ENCODE measurements around the gene KCNG3.

The KCNG3 gene

DNA sequence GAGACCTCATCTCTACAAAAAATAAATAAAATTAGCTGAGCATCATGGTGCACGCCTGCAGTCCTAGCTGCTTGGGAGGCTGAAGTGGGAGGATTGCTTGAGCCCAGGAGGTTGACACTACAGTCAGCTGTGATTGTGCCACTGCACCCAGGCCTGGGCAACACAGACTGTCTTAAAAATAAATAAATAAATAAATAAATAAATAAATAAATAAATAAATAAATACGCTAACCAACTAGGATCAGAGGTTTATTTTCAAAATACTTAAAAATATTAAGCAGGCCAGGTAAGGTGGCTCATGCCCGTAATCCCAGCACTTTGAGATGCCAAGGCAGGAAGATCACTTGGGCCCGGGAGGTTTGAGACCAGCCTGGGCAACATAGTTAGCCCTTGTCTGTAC lies 63.6 kb downstream of the KCNG3 start:
- Histone ChIP-seq H3K9me3 (ENCODE audit: control insufficient read depth, insufficient read depth, low read length) (no peaks in the 10 kb centered on the region), H3K9me2 (replicated peaks; ENCODE audit: control insufficient read depth, low read length) (no peaks in the 10 kb centered on the region), H3K27me3 (ENCODE audit: control insufficient read depth, low read length) (peaks cover 14% of the 10 kb centered on the region), H3K27ac (ENCODE audit: low read depth, low read length) (no peak overlapping the region), H3K4me1 (ENCODE audit: control insufficient read depth, low read length) (no peaks in the 10 kb centered on the region), H4K20me1 (ENCODE audit: control insufficient read depth, insufficient read depth, low read depth, low read length) (no peaks in the 10 kb centered on the region), H3K79me2 (ENCODE audit: control insufficient read depth, low read length) (no peaks in the 10 kb centered on the region), H3K36me3 (ENCODE audit: control insufficient read depth, low read length) (no peaks in the 10 kb centered on the region), H3K4me3 (ENCODE audit: low read length) (no peak overlapping the region), H3F3A (ENCODE audit: control insufficient read depth, insufficient read depth) (no peaks in the 10 kb centered on the region), H3K4me2 (ENCODE audit: low read length) (no peak overlapping the region)
- TF ChIP-seq, protein P1, sequence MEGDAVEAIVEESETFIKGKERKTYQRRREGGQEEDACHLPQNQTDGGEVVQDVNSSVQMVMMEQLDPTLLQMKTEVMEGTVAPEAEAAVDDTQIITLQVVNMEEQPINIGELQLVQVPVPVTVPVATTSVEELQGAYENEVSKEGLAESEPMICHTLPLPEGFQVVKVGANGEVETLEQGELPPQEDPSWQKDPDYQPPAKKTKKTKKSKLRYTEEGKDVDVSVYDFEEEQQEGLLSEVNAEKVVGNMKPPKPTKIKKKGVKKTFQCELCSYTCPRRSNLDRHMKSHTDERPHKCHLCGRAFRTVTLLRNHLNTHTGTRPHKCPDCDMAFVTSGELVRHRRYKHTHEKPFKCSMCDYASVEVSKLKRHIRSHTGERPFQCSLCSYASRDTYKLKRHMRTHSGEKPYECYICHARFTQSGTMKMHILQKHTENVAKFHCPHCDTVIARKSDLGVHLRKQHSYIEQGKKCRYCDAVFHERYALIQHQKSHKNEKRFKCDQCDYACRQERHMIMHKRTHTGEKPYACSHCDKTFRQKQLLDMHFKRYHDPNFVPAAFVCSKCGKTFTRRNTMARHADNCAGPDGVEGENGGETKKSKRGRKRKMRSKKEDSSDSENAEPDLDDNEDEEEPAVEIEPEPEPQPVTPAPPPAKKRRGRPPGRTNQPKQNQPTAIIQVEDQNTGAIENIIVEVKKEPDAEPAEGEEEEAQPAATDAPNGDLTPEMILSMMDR (IDR thresholded peaks at IDR 0.05; ENCODE audit: low read depth, low read length, poor library complexity, severe bottlenecking): no peak
- TF ChIP-seq EZH2phosphoT487 (IDR thresholded peaks at IDR 0.05; ENCODE audit: borderline replicate concordance, low read length): no peak

DNA sequence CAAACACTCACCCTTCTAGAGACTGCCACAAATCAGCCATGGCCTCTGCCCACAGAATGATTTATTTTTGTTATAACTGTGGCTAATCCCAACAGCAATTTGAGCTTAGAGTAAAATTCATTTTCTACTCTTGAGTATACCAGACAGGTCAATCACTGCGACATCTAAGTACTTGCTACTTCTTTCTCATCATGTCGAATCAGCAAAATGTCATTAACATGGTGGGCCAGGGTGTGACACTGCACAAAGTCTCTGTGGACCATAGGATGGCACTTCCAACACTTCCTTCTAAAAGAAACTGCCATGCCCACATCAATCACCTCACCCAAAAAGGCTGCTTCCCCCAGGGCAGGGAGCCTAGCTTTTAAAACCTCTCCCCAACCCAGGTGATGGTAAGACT lies 64.4 kb downstream of the KCNG3 start:
- Histone ChIP-seq H3K79me2 (ENCODE audit: control insufficient read depth, low read length) (no peaks in the 10 kb centered on the region), H3K36me3 (ENCODE audit: control insufficient read depth, low read length) (no peaks in the 10 kb centered on the region), H3K9me3 (ENCODE audit: control insufficient read depth, insufficient read depth, low read length) (no peaks in the 10 kb centered on the region), H3K9me2 (replicated peaks; ENCODE audit: control insufficient read depth, low read length) (no peaks in the 10 kb centered on the region), H3K4me1 (ENCODE audit: control insufficient read depth, low read length) (no peaks in the 10 kb centered on the region), H3K27me3 (ENCODE audit: control insufficient read depth, low read length) (peaks cover 14% of the 10 kb centered on the region), H3K27ac (ENCODE audit: low read depth, low read length) (no peak overlapping the region), H3F3A (ENCODE audit: control insufficient read depth, insufficient read depth) (no peaks in the 10 kb centered on the region), H4K20me1 (ENCODE audit: control insufficient read depth, insufficient read depth, low read depth, low read length) (no peaks in the 10 kb centered on the region), H3K4me2 (ENCODE audit: low read length) (no peak overlapping the region), H3K4me3 (ENCODE audit: low read length) (no peak overlapping the region)
- no peak for TF ChIP-seq EZH2phosphoT487 (IDR thresholded peaks at IDR 0.05; ENCODE audit: borderline replicate concordance, low read length)

DNA sequence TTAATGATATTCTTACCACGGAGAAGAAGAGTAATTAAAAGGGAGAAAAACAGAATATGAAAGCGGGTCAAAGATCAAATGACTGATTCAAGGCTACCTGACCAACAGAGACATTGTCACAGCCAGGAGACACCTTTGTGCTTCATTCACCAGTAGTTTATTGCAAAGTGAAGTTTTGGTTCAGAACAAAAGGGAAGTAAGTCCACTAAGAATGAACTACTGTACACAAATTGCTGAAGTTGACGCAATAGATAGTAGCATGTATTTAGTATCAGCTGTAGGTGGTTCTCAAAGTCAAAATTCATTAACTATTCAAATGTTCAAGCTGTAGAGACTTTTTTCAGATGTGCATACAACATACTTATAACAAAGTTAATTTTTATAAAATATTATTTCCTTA lies 68.1 kb downstream of the KCNG3 start:
- Histone ChIP-seq H3K27me3 (ENCODE audit: control insufficient read depth, low read length) (peaks cover 19% of the 10 kb centered on the region), H3K4me2 (ENCODE audit: low read length) (no peak overlapping the region), H3K4me1 (ENCODE audit: control insufficient read depth, low read length) (no peaks in the 10 kb centered on the region), H3K4me3 (ENCODE audit: low read length) (no peak overlapping the region), H3K27ac (ENCODE audit: low read depth, low read length) (no peak overlapping the region), H3K9me3 (ENCODE audit: control insufficient read depth, insufficient read depth, low read length) (no peaks in the 10 kb centered on the region), H3F3A (ENCODE audit: control insufficient read depth, insufficient read depth) (no peaks in the 10 kb centered on the region), H3K79me2 (ENCODE audit: control insufficient read depth, low read length) (no peaks in the 10 kb centered on the region), H3K36me3 (ENCODE audit: control insufficient read depth, low read length) (no peaks in the 10 kb centered on the region), H3K9me2 (replicated peaks; ENCODE audit: control insufficient read depth, low read length) (no peaks in the 10 kb centered on the region), H4K20me1 (ENCODE audit: control insufficient read depth, insufficient read depth, low read depth, low read length) (no peaks in the 10 kb centered on the region)
- TF ChIP-seq, protein P1 (IDR thresholded peaks at IDR 0.05; ENCODE audit: low read depth, low read length, poor library complexity, severe bottlenecking): no peak
- TF ChIP-seq EZH2phosphoT487 (IDR thresholded peaks at IDR 0.05; ENCODE audit: borderline replicate concordance, low read length): no peak

DNA sequence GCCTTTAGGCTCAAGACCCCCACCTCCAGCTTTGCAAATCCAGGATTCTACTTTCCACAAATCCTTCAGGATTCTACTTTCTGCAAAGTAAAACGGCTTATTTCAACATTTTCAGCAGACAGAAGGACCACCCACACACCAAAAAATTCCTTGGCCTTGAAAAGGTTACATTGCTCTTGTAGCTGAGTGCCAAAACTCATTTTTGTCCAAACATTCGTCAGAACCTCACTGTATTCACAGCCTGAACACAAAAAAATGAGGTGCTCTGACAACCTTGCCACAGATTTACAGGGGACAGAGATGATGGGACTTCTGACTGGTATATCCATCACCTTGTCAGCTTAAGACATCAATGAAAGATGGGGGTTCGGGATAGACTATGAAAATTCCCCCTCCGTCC lies 69.7 kb downstream of the KCNG3 start:
- Histone ChIP-seq H3F3A (ENCODE audit: control insufficient read depth, insufficient read depth) (no peaks in the 10 kb centered on the region), H3K27me3 (ENCODE audit: control insufficient read depth, low read length) (peaks cover 15% of the 10 kb centered on the region), H3K4me1 (ENCODE audit: control insufficient read depth, low read length) (no peaks in the 10 kb centered on the region), H3K4me2 (ENCODE audit: low read length) (no peak overlapping the region), H3K4me3 (ENCODE audit: low read length) (no peak overlapping the region), H3K79me2 (ENCODE audit: control insufficient read depth, low read length) (no peaks in the 10 kb centered on the region), H3K9me2 (replicated peaks; ENCODE audit: control insufficient read depth, low read length) (no peaks in the 10 kb centered on the region), H3K36me3 (ENCODE audit: control insufficient read depth, low read length) (no peaks in the 10 kb centered on the region), H3K27ac (ENCODE audit: low read depth, low read length) (no peak overlapping the region), H3K9me3 (ENCODE audit: control insufficient read depth, insufficient read depth, low read length) (no peaks in the 10 kb centered on the region), H4K20me1 (ENCODE audit: control insufficient read depth, insufficient read depth, low read depth, low read length) (no peaks in the 10 kb centered on the region)
- no peak for TF ChIP-seq EZH2phosphoT487 (IDR thresholded peaks at IDR 0.05; ENCODE audit: borderline replicate concordance, low read length)
- TF ChIP-seq, protein P1 (IDR thresholded peaks at IDR 0.05; ENCODE audit: low read depth, low read length, poor library complexity, severe bottlenecking): no peak
